ENCODE results near the gene LNX1.
A peak's percentile ranks its signal among the peaks of the same experiment; 100 is the strongest.
"Not testable (repeated sequence)": the region's sequence is repeated elsewhere in the genome, so short reads cannot be mapped to it uniquely, and the experiment has no call there.

LNX1 gene

DNA sequence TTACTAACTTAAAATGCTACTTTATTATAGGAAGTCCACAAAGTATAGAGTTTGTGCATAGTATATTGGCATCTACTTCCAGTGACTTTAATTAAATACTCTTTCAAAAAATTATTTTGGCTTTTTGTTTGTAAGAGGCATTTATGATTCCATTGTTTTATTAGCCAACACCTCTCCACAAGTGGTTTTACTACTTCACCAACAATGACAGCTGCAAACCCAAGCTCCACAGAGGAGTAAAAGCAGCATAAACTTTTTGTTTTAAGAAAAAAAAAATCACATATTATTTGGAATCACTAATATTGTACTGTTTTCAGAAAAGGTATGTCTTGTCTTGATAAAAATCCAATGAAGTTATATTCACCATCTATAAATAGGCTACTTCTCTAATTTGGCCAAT, 125.4 kb downstream of the LNX1 start:
- FAIRE-seq (no peak), DNase-seq (ENCODE audit: low spot score) (no peak)

DNA sequence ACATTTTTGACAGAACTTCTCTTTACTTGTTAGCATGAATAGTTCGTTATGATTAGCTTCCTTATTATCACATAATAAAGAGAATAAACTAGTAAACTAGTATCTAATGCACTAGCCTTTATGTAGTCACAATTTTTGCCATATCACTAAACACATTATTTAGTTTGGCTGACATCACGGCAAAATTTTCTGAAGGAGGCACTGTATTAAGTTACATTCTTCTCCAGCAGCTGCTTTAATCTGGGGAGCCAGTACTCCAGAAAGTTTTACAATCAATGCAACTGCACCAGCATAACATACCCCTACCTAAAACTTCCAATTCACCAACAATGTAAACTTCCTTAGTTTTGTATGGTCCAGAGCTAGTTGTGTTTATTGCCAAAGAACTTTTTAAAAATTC, 126.0 kb downstream of the LNX1 start:
- DNase-seq (ENCODE audit: low spot score): no peak
- FAIRE-seq: no peak

DNA sequence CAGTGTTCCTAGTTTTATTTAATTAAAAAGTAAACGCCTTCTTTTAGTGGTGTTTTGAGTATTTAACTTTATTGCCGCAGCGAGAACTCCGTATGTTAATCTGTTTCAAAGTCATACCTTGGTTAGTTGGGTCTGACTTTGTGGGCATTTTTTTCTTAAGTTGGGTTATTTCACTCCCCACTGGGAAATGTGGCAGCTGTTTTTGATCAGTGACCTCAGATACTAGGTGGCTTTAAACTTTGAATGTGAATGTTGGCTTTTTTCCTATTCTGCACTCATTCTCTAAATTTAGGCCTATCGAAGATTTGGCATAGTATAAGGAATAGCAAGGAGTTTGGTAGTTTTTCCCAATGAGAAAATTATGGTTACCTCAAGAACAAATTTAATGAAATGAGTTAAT, 127.9 kb downstream of the LNX1 start:
- FAIRE-seq (no peak), DNase-seq (ENCODE audit: low spot score) (no peak)

DNA sequence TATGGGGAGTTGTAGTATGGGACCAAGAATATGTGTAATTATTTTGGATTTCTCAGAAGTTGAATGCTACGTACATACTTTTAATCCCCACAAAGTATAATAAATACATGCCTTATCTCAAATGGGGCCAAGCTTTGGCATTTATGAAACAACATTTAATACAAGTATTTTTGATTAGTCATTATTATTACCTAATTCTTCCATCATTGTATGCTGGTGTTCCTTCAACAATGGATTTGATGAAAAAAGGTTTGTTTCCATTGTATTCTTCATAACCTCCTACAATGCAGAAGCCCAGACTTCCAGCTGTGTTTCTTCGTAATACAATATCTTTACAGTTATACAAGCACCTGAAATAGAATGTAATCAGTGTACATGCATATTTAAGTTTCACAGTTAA, 130.0 kb downstream of the LNX1 start:
- FAIRE-seq (no peak), DNase-seq (ENCODE audit: low spot score) (no peak)

DNA sequence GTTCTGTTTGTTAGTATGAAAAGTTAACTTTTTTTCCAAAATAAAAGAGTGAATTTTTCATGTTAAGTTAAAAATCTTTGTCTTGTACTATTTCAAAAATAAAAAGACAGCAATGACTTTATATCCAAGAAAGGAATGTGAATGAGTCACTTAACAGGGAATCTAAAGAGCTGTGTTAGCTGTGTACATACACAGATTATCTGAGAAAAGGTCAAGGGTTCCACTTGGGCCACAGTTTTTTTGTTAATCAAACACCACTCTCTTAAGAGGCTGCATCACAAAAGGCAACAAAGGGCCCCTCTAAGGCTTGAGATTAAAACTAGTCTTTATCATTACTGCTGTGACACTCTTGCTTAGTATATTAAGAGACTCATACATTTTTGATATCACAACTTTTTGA, 131.7 kb downstream of the LNX1 start:
- FAIRE-seq (peak; percentile 89), DNase-seq (ENCODE audit: low spot score) (peak; percentile 43)

DNA sequence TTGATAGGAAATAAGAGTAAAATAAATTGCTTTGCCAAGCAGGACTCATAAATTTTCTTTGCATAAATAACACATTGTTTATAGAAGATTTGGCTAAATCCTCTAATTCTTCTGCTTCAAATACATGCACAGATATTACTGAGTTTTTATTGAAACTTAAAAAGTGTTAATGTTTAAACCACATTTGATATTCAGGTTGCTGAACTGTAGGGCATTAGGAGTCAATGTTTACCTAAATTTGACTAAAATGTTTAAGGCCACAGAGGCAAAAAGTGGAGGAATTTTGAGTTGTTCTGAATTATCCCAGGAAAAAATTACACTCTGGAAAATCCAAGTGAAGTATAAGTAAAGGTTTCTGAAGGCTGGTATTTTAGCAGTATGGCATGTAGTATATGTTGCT, 135.1 kb downstream of the LNX1 start:
- no peak for DNase-seq (ENCODE audit: low spot score)
- peak; percentile 15 for FAIRE-seq

DNA sequence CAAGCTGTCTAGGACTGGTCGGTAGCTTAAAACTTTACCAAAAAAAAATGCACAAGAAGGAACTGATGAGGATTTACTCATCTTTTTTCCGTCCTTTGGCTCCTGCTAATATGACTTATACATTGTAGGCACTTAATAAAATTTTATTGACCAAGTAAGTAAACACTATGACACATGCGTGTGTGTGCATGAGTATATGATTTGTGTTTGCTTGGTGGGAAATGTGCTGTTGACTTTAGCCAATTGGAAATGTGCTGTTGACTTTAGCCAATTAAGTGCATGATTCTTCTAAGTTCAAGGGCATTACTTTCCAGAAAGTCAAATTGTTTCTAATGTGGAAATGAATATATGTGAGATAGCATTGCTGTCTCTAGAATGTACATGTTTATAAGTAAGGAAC, 135.5 kb downstream of the LNX1 start:
- DNase-seq (ENCODE audit: low spot score): no peak
- no peak for FAIRE-seq

DNA sequence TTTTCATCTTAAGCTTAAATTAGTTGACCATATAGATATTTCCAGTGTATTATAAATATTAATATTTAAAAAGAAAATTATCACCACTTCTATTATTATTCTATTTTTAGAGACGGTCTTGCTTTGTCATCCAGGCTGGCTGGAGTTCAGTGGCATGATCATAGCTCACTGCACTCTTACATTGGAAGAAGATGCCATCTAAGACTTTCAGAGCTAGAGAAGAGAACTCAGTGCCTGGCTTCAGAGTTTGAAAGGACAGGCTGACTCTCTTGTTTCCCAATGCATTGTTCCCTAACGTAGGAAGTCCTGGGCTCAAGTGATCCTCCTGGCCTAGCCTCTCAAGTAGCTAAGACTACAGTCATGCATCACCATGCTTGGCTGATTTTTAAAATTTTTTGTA, 137.9 kb downstream of the LNX1 start:
- no peak for FAIRE-seq
- DNase-seq (ENCODE audit: low spot score): no peak

DNA sequence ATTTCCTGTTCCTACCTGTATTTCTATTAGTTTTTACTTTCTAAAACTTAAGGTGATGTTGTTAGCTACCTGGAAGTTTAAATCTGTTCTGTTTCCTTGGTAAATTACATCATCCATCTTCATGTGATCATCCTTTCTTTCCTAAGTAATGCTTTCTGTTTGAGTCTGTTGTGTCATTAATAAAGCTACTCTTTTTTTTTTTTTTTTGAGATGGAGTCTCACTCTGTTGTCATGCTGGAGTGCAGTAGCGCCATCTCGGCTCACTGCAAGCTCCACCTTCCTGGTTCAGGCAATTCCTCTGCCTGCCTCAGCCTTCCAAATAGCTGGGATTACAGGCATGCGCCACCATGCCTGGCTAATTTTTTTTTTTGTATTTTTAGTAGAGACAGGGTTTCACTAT, 140.5 kb downstream of the LNX1 start:
- DNase-seq (ENCODE audit: low spot score): no peak
- FAIRE-seq: no peak

DNA sequence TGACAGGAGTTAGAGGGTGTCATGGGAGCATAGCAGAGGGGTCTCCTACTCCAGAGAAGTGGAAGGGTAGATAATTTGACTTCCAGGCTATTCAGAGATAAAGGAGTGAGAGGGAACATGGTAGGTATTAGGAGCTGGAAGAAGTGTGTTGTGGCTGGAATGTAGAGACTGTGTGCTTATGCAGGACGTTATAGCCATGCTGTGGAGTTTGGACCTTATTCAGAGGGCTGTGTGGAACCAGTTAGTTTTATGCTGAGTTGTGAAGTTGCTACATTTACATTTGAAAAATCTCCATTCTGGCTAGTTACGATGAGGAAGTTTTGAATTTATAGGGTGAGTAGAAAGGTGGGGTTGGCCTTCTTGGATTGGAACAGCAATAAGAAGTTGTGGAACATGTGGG, 146.3 kb downstream of the LNX1 start:
- no peak for DNase-seq (ENCODE audit: low spot score)
- FAIRE-seq: no peak

DNA sequence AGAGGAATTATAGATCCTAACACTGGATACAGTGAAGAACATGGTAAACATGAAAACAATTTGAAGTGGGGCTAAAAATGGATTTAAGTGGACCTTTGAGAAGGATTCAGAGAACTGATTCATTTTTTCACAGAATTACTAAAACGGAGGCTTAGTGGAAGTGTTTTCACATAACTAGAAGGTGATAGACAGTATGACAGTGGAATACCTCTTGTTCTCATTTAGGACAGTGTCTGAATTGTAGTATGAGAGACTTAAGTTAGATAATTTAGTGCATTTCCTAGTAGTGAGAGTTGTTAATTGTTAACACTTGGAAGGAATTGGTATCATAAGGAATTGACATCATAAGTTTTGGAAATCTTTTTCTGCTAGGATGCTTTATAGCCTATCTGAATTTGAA, 149.7 kb downstream of the LNX1 start:
- FAIRE-seq (no peak), DNase-seq (ENCODE audit: low spot score) (no peak)

DNA sequence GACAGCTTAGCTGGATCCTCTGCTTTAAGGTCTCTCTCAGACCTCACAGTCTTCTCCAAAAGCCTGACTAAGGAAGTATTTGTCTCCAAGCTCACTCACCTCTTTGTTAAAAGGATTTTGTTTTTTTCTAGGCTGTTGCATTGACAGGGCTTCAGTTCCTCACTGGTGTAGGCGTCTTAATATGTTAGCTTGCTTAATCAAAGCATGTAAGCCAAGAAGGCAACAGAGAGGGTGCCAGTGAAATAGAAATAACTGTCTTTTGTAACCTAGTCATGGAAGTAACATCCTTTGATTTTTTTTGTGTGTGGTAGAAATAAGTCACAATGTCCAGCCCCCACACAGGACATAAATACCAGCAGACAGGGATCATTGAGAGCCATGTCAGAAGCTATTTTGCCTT, 155.0 kb downstream of the LNX1 start:
- FAIRE-seq: no peak
- no peak for DNase-seq (ENCODE audit: low spot score)

DNA sequence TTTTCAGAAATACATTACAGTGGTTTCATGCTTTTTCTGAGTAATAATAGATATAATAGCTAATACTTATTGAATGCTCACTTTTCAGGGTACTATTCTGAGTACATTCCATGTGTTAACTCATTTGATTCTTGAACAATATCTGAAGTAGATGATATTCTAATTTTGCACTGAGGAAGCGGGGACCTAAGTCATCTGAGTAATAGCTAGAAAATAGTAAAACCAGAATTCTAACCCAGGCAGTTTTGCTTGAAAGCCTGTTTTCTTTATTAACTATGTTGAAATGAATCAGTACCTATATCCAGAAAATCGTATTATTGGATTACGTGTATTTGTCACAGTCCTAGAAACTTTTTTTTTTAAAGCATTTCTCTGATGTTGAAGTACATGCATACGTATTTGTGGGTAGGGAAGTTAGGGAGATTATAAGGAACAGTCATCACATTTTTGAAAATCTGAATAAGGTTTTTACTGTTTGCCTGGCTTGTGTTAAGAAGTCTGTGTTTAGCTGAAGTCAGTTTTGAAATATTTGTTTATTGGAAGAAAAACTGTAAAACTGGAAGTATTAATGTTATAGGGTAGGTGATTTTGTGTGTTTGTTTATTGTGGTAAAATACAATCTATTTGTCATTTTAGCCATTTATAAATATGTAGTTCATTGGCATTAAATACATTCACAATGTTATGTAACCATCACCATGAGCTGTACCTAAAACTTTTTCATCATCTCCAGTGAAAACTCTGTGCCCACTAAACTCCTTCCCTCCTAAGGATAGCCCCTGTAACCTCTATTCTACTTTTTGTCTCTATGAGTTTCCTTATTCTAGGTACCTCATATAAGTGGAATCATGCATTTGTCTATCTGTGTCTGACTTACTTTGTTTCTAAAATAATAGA, 158.5 kb downstream of the LNX1 start:
- DNase-seq (ENCODE audit: low spot score) (no peak), FAIRE-seq (no peak)

DNA sequence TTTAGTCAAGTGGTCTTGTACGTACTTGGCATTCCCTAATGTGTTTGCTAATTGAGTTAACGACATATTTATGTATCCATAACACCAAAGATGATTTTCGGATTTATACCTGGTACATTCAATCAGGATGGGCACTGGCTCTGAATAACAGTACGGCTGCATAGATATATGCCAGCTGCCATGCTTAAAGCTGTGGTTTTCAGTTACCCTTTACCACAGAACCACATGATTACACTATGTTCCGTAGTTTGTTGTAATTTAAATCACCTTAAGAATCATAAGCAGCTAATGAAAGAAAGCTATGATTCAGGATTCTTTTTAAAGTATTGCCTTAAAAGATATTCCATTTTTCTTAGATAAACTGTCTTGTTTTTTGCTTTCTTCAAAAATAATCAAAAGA, 160.2 kb downstream of the LNX1 start:
- FAIRE-seq: no peak
- DNase-seq (ENCODE audit: low spot score): no peak

DNA sequence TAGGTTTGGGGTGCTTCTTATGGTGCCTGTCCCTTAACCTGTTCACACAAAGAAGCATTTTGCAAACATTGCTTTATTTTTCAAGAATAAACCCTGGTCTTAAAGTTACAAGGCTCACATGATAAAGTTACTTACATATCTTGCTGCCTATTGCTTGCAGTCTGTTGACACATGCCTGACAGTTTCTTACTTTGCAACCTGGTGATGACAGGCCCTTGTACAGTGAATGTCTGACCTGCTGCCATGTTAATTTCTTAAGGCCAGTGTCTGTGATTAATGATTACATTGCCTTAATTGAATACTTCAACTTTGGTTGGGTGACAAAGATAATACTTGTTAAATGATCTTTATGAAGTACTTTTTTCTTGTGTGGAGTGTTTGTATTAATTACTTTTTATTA, 163.9 kb downstream of the LNX1 start:
- DNase-seq (ENCODE audit: low spot score): no peak
- no peak for FAIRE-seq

DNA sequence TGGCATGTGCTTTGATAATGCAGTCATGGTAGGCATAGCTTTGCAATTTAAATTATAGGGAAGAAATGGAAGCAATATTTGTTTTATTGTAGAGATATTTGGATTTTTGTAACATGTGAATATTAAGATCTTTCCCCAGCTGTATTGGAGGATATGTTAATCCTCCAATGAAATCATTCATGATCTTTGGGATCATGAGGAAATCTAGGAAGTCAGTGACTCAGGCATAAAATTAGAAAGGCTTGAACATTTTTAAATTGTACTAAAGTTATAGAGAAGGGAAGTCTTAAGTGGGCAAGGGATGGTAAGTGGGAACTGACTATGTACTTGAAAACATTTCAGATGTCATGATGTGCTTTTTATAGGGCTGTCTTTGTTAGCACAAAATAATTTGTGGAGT, 167.0 kb downstream of the LNX1 start:
- DNase-seq (ENCODE audit: low spot score): no peak
- FAIRE-seq: no peak

DNA sequence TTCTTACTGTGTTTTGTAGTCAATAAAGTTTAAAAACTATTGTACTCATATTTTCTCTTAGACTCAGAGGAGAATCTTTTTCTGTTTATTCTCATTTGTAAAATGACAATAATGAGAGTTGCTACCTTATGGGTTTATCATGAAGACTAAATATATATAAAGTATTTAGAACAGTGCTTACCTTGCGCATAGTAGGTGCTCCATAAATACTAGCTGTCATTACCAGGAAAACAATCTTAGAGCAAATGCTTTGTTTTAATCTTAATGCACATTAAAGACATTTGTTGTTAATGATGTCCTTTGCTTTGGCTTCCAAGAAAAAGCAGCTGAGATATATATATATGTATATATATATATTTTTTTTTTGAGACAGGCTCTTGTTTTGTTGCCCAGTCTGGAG, 168.9 kb downstream of the LNX1 start:
- FAIRE-seq (no peak), DNase-seq (ENCODE audit: low spot score) (no peak)

DNA sequence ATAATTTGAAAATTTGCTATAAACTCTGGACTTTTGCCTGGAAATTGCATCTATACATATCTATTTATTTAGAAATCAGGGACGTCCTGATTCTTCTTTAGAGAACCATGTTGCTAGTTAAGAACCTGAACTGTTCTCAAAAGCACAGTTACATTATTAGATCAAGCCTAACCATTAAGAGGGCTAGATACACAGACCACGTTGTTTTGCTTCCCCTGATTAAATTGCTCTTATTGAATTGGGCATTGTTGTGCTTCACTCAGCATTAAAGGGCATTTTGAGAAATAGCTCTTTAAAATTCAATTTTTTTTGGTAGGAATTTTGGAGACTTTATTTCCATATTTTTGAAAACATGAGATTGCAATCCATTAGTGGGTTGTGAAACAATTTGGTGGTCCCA, 169.5 kb downstream of the LNX1 start:
- FAIRE-seq (no peak), DNase-seq (ENCODE audit: low spot score) (no peak)

DNA sequence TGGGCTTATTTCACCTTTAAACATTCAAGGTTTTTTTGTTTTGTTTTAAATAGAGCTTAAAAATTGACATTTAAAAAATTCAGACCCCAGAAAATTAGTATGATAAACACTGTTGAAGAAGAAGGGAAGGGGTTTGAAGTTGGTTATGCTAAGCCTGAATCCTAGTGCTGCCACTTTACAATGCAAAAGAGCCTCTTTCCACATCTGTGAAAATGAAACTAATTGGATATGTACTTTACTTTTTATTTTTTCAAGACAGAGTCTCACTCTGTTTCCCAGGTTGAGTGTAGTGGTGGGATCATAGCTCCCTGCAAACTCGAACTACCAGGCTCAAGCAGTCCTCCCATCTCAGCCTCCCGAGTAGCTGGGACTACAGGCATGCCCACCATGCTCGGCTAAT, 172.1 kb downstream of the LNX1 start:
- DNase-seq (ENCODE audit: low spot score): no peak
- FAIRE-seq: no peak

DNA sequence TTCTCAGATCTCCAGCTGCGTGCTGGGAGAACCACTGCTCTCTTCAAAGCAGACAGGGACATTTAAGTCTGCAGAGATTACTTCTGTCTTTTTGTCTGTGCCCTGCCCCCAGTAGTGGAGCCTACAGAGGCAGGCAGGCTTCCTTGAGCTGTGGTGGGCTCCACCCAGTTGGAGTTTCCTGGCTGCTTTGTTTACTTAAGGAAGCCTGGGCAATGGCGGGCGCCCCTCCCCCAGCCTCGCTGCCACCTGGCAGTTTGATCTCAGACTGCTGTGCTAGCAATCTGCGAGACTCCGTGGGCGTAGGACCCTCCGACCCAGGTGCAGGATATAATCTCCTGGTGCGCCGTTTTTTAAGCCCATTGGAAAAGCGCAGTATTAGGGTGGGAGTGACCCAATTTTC, 181.8 kb downstream of the LNX1 start:
- DNase-seq (ENCODE audit: low spot score); FAIRE-seq: not testable (repeated sequence)
